ENCODE measurements around the gene DERL3.

GRCh38 chr22:23883658-23884057, 44.9 kb upstream of the DERL3 start:
- TF ChIP-seq CTCF (IDR thresholded peaks at IDR 0.05; ENCODE audit: low read depth, low read length) (no peak), POLR2A (IDR thresholded peaks at IDR 0.05; ENCODE audit: extremely low read depth, insufficient read length) (no peak), MAX (IDR thresholded peaks at IDR 0.05; ENCODE audit: low read depth, low read length) (no peak)

All from NB4 (cell line).